HL-60 (cell line): Measurements from ENCODE around the gene WDR5.

Source experiments
- DNase-seq, 2 experiments: peaks; one replicate each; pipeline ENCODE4 v3.0.0-alpha.2; 2010 to 2020; ENCODE audit warnings: low read depth in 1 of 2, low spot score in 1 of 2
- H3K27ac ChIP-seq: fragments of 250-450 bp; sonication (Bioruptor Pico); replicated peaks from 2 replicates; pipeline ENCODE4 v1.5.1; 2020; ENCODE audit warnings: mild to moderate bottlenecking, moderate library complexity
- H3K27me3 ChIP-seq: fragments of 250-450 bp; sonication (Bioruptor Pico); 2 replicates; pipeline ENCODE4 v1.5.1; 2021; ENCODE audit warnings: mild to moderate bottlenecking, moderate library complexity; ENCODE audit not compliant: insufficient read depth, poor library complexity, severe bottlenecking
- H3K4me3 ChIP-seq: replicated peaks from 2 replicates; pipeline ENCODE4 v1.5.1; 2011; ENCODE audit warnings: mild to moderate bottlenecking, control low read depth, low read length; ENCODE audit not compliant: insufficient read depth
- CTCF ChIP-seq: IDR thresholded peaks from one replicate; pipeline ENCODE4 v1.5.1; 2011; ENCODE audit warnings: low read length, control low read depth, inconsistent platforms; ENCODE audit not compliant: insufficient read depth
- GABPA ChIP-seq: IDR thresholded peaks from 2 replicates; pipeline ENCODE4 v1.6.1; 2012; ENCODE audit warnings: low read depth
- POLR2AphosphoS5 ChIP-seq: IDR thresholded peaks from 2 replicates; pipeline ENCODE4 v1.6.1; 2012; ENCODE audit warnings: low read depth
- REST ChIP-seq: IDR thresholded peaks from 2 replicates; pipeline ENCODE4 v1.6.1; 2012; ENCODE audit warnings: low read depth; ENCODE audit not compliant: insufficient replicate concordance
- SPI1 ChIP-seq: IDR thresholded peaks from 2 replicates; pipeline ENCODE4 v1.6.1; 2012; ENCODE audit warnings: low read depth, mild to moderate bottlenecking, borderline replicate concordance

WDR5 gene

GRCh38 chr9:134173127-134174072 is 37.5 kb downstream of the WDR5 start:
- TF ChIP-seq GABPA (no peak), CTCF (no peak), REST (no peak), SPI1 (no peak), POLR2AphosphoS5 (no peak)

GRCh38 chr9:134174073-134174449 is 38.2 kb downstream of the WDR5 start:
- Histone ChIP-seq H3K4me3 (no peak overlapping the region), H3K27me3 (peaks cover 3% of the 10 kb centered on the region), H3K27ac (no peak overlapping the region)
- TF ChIP-seq SPI1 (peak; percentile 79; the same call in 1 of the 2 replicates), REST (no peak), POLR2AphosphoS5 (peak; percentile 68)
- peak; percentile 86 to 96 for DNase-seq

More at GRCh38 chr9:134173127-134174072, 37.5 kb downstream of the WDR5 start:
- Histone ChIP-seq H3K4me3 (no peak overlapping the region), H3K27ac (no peak overlapping the region), H3K27me3 (peaks cover 3% of the 10 kb centered on the region)
- DNase-seq, result no peak

- peak in 1 of 2 experiments; percentile 56 for DNase-seq
- Histone ChIP-seq H3K27ac (no peak overlapping the region), H3K27me3 (peaks cover 3% of the 10 kb centered on the region), H3K4me3 (no peak overlapping the region)
- no peak for TF ChIP-seq REST
- no peak for TF ChIP-seq SPI1
- no peak for TF ChIP-seq GABPA
- no peak for TF ChIP-seq POLR2AphosphoS5
- TF ChIP-seq CTCF, result no peak
Observed at GRCh38 chr9:134174526-134175290, 38.8 kb downstream of the WDR5 start.
